GM19372 (cell line): ENCODE data around the gene PSAPL1.

Source experiments
- ATAC-seq: cut with Tn5 transposase; IDR thresholded peaks from one replicate; pipeline ENCODE4 v1.9.1; 2021; ENCODE audit warnings: mild to moderate bottlenecking, low read depth, moderate library complexity; ENCODE audit not compliant: unreplicated experiment

PSAPL1 gene

DNA sequence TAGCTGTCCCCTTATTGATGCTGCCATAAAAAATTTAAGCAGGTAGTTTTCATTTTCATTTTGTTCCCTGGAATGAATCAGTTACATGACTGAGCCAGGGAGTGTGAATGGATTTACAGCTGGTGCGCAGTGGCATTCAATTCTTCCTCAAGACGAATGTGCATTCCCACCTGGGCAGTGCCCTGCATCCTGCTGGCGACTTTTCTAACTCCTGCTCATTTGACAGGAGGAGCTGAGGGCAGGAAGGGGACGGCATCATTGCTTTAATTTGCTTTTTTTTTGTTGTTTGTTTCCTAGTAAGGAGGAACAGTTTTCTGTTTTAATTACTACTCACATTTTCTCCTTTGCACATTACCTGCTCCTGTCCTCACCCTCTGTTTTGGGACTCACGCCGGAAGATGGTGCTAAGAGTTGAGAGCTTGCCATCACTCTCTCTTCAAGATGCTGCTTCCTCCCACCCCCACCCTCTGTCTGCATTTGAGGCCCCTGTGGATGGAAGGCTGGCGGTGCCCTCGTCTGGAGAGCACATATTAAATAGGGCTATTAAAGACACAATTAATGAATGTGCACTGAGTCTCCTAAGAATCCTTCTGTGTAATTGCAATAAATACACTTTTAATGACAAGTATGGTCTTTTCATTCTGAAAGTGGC is 35.8 kb downstream of the PSAPL1 start:
- ATAC-seq, result no peak

DNA sequence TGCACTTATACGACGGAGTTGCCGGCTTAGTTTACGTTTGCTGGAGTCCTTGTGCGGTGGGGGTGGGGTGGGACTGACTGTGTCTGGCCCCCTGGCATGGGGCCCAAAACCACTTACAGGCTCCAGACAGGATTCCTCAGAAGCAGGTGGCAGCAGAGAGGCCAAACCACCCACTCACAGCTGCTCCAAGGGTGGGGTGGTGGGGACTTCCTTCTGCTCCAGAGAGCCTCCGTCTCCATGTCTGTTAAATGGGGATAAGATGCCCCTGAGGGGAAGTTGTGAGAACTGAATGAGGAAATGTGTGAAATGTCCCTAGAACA is 36.7 kb downstream of the PSAPL1 start:
- ATAC-seq, result no peak

- no peak for ATAC-seq
These were observed 37.3 kb downstream of the PSAPL1 start for GRCh38 chr4:7397206-7398103.

GRCh38 chr4:7396186-7396910 is 38.4 kb downstream of the PSAPL1 start:
- no peak for ATAC-seq

DNA sequence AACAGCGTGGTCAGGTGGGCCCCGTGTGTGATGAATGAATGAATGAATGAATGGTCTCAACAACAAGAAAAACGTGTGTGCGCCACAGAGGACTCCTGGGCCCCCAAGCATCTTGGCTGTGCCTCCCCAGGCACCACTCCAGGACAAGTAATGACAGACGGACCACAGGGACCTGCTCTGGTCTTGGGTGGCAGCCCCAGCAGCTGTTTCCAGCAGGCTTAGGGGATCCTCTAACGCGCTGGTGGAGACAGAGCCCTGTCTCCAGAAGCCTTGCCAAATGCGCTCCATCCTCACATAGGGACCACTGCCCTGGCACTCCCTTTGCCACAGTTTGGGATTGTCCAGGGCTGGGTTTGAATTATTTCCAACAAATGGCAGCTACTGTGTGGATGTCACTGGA is 39.1 kb downstream of the PSAPL1 start:
- no peak for ATAC-seq

DNA sequence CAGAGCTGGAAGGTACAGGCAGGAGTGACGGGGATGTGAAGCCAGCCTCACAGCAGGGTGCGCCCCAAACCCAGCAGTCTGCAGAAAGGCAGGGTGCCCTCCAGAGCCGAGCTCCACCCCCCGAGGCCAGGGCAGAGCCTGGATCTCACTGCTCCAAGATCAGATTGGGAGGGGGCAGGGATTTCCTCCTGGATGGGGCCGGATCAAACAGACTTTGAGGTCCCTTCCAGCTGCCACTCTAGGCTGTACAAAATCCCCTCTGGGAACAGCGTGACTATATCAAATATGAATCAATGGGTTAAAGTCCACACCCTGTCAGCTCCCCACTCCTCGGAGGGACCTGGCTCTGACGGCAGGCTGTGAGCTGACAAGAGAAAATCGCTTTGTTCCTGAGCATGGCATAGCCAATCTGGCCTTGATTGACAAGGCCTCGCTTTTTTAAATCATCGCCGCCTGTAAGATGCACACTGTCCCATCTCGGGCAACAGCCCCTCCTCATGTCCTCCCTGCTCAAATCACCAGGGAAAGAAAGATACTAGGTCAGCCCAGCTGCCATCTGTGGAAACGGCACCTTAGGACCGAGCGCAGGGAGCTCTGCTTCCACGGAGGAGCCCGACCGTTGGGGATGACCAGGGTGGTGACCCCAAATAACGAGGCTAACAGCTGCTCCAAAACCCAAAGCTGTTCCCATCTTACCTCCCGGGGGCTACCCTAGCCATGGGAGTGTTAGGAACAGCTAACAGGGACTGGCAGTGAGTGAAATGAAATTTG is 39.9 kb downstream of the PSAPL1 start:
- ATAC-seq, result no peak

DNA sequence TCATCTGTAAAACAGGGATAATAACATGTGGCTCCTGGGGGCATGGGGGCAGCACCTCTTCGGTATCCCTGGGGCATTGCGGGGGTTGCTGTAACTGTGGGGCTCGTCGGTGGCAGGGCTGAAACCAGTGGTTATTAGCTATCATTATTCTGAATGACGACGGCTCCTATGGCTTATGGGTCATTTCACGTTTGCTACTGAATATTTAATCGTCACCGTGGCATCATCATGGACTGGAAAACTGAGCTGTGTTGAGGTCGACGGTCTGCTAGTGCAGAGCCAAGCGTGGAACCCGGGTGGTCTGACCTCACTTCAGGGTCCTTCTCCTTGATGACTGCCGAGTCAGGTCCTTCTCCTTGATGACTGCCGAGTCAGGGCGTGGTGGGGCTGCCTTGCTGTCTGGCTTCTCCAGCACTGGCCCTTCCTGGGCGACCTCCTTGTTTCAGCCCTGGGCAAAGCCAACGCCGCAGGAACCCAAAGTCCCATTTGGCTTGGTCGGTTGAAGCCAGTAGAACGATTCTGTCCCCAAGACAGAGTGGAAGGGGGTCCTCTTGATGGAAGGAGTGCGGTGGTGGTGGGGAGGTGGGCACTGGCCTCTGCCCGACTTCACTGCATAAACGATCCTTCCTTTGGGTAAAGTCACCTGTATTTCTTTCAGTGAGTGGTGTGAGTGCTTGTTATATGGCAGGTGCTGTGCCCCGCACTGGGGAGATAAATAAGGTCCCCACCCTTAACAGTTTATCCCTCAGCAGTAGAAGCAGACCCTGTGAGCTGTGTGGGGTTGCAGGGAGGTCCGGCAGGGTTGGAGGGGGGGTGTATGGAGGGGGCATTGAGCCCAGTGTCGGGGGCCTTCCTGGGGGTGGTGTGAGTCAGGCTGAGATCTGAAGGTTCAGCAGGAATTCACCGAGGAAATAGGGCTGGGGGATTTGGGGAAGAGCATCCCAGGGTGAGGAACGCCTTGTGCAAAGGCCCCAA is 40.8 kb downstream of the PSAPL1 start:
- ATAC-seq, result no peak

- no peak for ATAC-seq
These were observed 42.0 kb downstream of the PSAPL1 start for GRCh38 chr4:7392438-7393421.

GRCh38 chr4:7391637-7392437 is 42.9 kb downstream of the PSAPL1 start:
- ATAC-seq, result no peak

DNA sequence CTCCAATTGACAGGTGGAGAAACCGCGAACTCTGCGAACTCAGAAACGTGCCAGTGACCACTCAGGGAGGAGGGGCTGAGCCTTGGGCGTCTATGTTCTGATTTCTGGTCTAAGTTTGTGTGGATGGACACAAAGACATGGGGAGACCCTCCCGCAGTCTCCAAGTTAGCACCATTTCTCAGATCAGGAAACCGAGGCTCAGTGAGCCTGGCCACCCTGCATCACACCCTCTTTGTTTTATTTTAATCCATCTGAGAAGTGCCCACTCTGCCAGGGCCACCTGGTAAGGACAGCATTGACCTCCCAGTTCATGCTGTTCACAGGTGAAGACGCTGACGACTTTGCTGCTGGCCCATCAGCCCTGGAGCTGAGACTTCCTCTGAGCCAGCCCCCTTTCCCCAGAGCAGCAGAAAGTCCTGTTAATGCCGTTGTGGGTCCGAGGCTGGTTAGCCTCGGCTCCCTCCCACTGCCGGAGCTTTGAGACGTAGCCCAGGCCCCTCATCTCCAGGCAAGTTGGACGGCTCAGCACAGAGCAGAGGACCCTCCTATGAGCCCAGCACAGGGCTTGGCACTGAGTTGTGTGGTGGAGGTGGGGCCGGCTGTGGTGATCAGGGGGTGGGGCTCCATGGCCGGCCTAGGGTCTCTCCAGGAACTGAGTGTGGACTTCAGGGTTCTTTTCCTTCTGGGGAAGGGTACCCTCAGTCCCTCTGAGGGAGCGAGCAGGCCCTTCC is 43.7 kb downstream of the PSAPL1 start:
- ATAC-seq, result no peak

DNA sequence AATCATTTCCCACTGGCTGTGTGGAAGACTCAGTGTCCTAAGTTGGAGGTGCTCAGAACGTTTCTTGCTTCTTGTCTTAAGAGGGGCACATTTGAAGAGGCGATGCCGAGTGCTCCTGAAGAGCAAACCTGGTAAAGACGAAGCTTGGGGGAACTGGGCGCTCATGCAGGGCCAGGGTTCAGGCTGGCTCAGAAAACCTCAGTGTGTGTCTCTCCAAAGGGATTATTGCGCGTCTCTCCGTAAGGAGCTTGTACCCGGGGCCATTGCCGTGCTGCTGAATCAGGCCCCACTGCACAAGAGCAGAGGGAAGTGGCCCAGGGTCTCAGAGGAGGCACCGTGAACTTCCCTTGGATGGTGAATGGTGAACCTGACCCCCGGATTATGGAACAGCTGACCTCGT is 44.4 kb downstream of the PSAPL1 start:
- ATAC-seq, result no peak

DNA sequence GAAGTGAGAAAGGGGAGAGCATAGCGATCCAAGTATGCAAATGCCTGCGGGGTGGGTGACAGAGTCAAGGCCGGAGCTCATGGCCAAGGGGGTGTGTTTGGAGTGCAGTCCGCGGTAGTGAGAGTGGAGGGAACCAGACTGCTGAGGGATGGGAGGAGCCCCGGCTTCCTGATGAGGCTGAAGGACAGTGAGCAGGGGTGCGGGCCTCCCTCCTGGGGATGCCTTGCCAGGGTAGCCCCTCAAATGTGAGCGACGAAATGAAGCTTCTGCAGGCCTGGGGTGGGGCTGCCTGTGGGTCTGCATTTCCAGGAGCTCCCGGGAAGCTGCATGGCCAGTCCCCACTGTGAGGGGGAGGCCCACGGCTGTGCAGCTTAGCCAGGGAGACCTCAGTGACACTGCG is 45.0 kb downstream of the PSAPL1 start:
- ATAC-seq, result no peak

- no peak for ATAC-seq
These were observed 45.5 kb downstream of the PSAPL1 start for GRCh38 chr4:7389101-7389701.

DNA sequence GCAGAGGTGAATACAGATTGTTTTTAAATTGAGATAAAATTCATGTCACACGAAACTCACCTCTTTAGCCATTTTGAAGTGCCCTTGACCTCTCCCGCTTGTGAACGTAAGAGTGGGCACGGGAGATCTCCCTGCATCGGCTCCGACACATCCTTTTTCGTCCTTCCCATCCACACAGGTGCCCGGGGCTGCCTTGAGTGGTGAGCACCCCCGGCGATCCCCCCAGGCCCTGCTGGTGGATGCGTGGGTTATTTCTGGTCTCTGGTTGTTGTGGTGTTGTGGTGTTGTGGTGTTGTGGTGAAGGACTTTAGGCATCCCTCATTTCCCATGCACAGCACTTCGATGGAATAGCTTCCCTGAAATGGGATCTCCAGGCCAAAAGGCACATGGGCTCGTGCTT is 46.1 kb downstream of the PSAPL1 start:
- ATAC-seq, result no peak

GRCh38 chr4:7387925-7388324 is 46.8 kb downstream of the PSAPL1 start:
- ATAC-seq, result no peak
